IMR-90 (cell line): ENCODE measurements around the gene MPPED1.

ENCODE experiments used
- BHLHE40 ChIP-seq: fragments of 150-350 bp; IDR thresholded peaks from 2 replicates; pipeline ENCODE4 v1.6.1; 2016; ENCODE audit warnings: mild to moderate bottlenecking, low read depth, low read length
- CEBPB ChIP-seq: IDR thresholded peaks from 2 replicates; pipeline ENCODE4 v1.6.1; 2012; ENCODE audit warnings: low read depth, low read length, improper control_type of control experiment
- ELK1 ChIP-seq: fragments of 150-350 bp; IDR thresholded peaks from 2 replicates; pipeline ENCODE4 v1.6.1; 2016; ENCODE audit warnings: low read depth, mild to moderate bottlenecking, low read length, moderate library complexity, borderline replicate concordance
- FOS ChIP-seq: fragments of 150-350 bp; IDR thresholded peaks from 2 replicates; pipeline ENCODE4 v1.6.1; 2016; ENCODE audit warnings: low read depth, low read length
- MAFK ChIP-seq: IDR thresholded peaks from 2 replicates; pipeline ENCODE4 v1.6.1; 2012; ENCODE audit warnings: low read depth, low read length, improper control_type of control experiment
- POLR2A ChIP-seq: IDR thresholded peaks from 2 replicates; pipeline ENCODE4 v1.6.1; 2012; ENCODE audit warnings: mild to moderate bottlenecking, low read depth, low read length
- RAD21 ChIP-seq: IDR thresholded peaks from 2 replicates; pipeline ENCODE4 v1.6.1; 2012; ENCODE audit warnings: low read length, improper control_type of control experiment
- RCOR1 ChIP-seq: IDR thresholded peaks from 2 replicates; pipeline ENCODE4 v1.6.1; 2012; ENCODE audit warnings: mild to moderate bottlenecking, low read length, improper control_type of control experiment; ENCODE audit not compliant: insufficient replicate concordance
- RFX5 ChIP-seq: IDR thresholded peaks from 2 replicates; pipeline ENCODE4 v1.8.0; 2012; ENCODE audit warnings: low read depth, mild to moderate bottlenecking, low read length, moderate library complexity
- TF ChIP-seq, protein P1 (sequence below): conservative IDR thresholded peaks from 2 replicates; pipeline ENCODE4 v1.5.1; 2012; ENCODE audit warnings: mild to moderate bottlenecking, low read depth, low read length, improper control_type of control experiment
- TF ChIP-seq, protein P2 (sequence below): fragments of 150-350 bp; IDR thresholded peaks from 2 replicates; pipeline ENCODE4 v1.6.1; 2017; ENCODE audit warnings: mild to moderate bottlenecking, antibody characterized with exemption, low read length, low read depth

DNA sequence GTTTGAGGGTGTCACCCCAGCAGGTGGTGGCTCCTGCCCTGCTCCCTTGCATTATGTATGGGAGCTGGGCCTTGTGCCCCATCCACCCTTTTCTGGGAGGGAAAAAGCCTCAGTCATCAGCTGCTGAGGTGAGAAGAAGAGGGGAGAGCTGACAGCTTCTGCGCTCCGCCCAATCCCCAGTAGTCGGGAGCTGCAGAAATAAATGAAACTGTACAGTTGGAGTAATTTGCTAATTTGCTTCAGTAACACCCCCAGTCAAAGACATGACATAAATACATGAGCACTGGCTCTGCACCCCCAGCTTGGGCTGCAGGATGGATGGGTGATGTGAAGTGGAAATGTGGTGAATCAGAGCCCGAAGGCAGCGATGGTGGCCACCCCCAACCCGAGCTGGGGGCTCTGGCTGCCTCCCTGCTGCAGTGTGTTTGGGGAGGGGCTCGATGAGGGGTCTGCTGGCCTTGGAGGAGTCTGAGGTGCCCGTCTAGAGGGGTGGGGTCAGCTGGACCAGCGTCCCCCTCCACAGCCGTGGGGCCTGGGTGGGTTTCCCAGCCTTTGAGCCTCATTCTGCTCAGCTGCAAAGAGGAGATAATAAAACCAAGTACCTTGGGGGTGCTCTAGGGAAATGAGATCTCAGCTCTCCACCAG lies 59.2 kb downstream of the MPPED1 start:
- TF ChIP-seq, protein P1, sequence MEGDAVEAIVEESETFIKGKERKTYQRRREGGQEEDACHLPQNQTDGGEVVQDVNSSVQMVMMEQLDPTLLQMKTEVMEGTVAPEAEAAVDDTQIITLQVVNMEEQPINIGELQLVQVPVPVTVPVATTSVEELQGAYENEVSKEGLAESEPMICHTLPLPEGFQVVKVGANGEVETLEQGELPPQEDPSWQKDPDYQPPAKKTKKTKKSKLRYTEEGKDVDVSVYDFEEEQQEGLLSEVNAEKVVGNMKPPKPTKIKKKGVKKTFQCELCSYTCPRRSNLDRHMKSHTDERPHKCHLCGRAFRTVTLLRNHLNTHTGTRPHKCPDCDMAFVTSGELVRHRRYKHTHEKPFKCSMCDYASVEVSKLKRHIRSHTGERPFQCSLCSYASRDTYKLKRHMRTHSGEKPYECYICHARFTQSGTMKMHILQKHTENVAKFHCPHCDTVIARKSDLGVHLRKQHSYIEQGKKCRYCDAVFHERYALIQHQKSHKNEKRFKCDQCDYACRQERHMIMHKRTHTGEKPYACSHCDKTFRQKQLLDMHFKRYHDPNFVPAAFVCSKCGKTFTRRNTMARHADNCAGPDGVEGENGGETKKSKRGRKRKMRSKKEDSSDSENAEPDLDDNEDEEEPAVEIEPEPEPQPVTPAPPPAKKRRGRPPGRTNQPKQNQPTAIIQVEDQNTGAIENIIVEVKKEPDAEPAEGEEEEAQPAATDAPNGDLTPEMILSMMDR, result no peak
- TF ChIP-seq CEBPB, result no peak
- TF ChIP-seq ELK1, result no peak
- no peak for TF ChIP-seq RFX5
- TF ChIP-seq POLR2A, result no peak
- TF ChIP-seq MAFK, result no peak
- no peak for TF ChIP-seq FOS
- TF ChIP-seq RAD21, result no peak
- TF ChIP-seq, protein P2, sequence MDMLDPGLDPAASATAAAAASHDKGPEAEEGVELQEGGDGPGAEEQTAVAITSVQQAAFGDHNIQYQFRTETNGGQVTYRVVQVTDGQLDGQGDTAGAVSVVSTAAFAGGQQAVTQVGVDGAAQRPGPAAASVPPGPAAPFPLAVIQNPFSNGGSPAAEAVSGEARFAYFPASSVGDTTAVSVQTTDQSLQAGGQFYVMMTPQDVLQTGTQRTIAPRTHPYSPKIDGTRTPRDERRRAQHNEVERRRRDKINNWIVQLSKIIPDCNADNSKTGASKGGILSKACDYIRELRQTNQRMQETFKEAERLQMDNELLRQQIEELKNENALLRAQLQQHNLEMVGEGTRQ, result no peak
- no peak for TF ChIP-seq BHLHE40
- no peak for TF ChIP-seq RCOR1
